Stimulated activated CD8-positive, alpha-beta memory T cell treated with anti-CD3 and anti-CD28 coated beads, Interleukin-2, amount 100 ng/mL, for 48 hours (primary cell): ENCODE data around the gene UGT1A9.
"Not testable (repeated sequence)": the region's sequence is repeated elsewhere in the genome, so short reads cannot be mapped to it uniquely, and the experiment has no call there.

ENCODE experiments used
- DNase-seq, 2 donors: peaks; one replicate each; pipeline ENCODE4 v3.0.0-alpha.2; 2020; ENCODE audit warnings: low read depth in 2 of 2

The UGT1A9 gene

GRCh38 chr2:233680361-233681045, 8.8 kb downstream of the UGT1A9 start:
- DNase-seq: no peak

GRCh38 chr2:233681521-233682099, 9.9 kb downstream of the UGT1A9 start, which contains the start of gene UGT1A7:
UGT1A7 (plus strand) TSS chr2:233681901; CDS start chr2:233681938, 37 bp downstream.
- no peak for DNase-seq

GRCh38 chr2:233684640-233685039, 12.9 kb downstream of the UGT1A9 start:
- DNase-seq: no peak

- DNase-seq: no peak
Observed at GRCh38 chr2:233686928-233687327, 15.2 kb downstream of the UGT1A9 start.

GRCh38 chr2:233688341-233688740, 16.6 kb downstream of the UGT1A9 start:
- DNase-seq: no peak

GRCh38 chr2:233689031-233689430, 17.3 kb downstream of the UGT1A9 start:
- DNase-seq: no peak

- no peak for DNase-seq
Observed at GRCh38 chr2:233689501-233689900, 17.8 kb downstream of the UGT1A9 start.

GRCh38 chr2:233690444-233690843, 18.7 kb downstream of the UGT1A9 start:
- no peak for DNase-seq

GRCh38 chr2:233691443-233692433, 20.0 kb downstream of the UGT1A9 start:
- DNase-seq: no peak

GRCh38 chr2:233692648-233693047, 20.9 kb downstream of the UGT1A9 start, which contains the start of gene UGT1A6:
UGT1A6 (plus strand) TSS chr2:233692890; CDS start chr2:233693005, 115 bp downstream.
- no peak for DNase-seq

GRCh38 chr2:233693963-233694362, 22.3 kb downstream of the UGT1A9 start:
- no peak for DNase-seq

GRCh38 chr2:233698740-233699139, 27.0 kb downstream of the UGT1A9 start:
- DNase-seq: no peak

GRCh38 chr2:233699424-233700027, 27.8 kb downstream of the UGT1A9 start:
- DNase-seq: no peak

GRCh38 chr2:233700028-233700635, 28.4 kb downstream of the UGT1A9 start:
- no peak for DNase-seq

- not testable (repeated sequence) for DNase-seq
Observed at GRCh38 chr2:233700842-233701241, 29.1 kb downstream of the UGT1A9 start.

GRCh38 chr2:233702238-233702637, 30.5 kb downstream of the UGT1A9 start:
- DNase-seq: no peak

- DNase-seq: no peak
Observed at GRCh38 chr2:233705911-233706506, 34.3 kb downstream of the UGT1A9 start.

GRCh38 chr2:233706720-233707119, 35.0 kb downstream of the UGT1A9 start:
- DNase-seq: no peak

GRCh38 chr2:233707940-233708644, 36.4 kb downstream of the UGT1A9 start:
- DNase-seq: no peak

GRCh38 chr2:233708942-233709341, 37.2 kb downstream of the UGT1A9 start:
- DNase-seq: no peak
